ENCODE measurements around the gene FER.

Gene FER

DNA sequence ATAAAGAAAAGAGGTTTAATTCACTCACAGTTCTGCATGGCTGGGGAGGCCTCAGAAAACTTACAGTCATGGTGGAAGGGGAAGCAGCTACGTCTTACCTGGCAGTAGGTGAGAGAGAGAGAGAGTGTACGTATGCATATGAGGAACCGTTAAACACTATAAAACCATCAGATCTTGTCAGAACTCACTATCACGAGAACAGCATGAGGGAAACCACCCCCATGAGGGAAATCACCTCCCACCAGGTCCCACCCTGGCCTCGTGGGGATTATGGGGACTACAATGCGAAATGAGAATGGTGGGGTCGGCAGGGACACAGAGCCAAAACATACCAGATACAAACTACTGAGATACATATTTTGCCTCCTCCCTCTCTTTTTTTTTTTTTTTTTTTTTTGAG lies 10.8 kb upstream of the FER start:
- no peak for TF ChIP-seq CTCF (IDR thresholded peaks at IDR 0.05; ENCODE audit: insufficient read depth, low read length, missing control alignments)
- no peak overlapping the region for H3K4me3 ChIP-seq (ENCODE audit: low read depth, low read length)
- CTCF ChIA-PET, result no interaction called here

DNA sequence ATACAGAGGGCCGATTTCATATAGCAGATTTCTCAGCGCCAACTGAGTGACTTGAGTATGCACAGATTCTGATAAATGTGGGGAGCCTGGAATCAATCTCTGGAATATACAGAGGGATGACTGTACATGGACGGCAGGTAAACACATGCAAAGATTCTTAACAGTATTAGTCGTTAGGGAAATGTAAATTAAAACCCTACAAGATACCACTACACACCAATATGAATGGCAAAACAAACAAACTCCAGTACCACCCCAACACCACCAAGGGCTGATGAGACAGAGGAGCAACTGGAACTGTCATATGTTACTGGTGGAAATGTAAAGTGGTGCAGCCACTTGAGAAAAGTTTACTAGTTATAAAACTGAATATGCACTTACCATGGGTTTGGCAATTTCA lies 8.3 kb upstream of the FER start:
- ChIA-PET CTCF (no interaction called here), POLR2A (no interaction called here)
- no peak overlapping the region for H3K4me3 ChIP-seq (ENCODE audit: low read depth, low read length)
- no peak for DNase-seq (ENCODE audit: low read depth, low spot score)
- TF ChIP-seq CTCF (IDR thresholded peaks at IDR 0.05; ENCODE audit: insufficient read depth, low read length, missing control alignments), result no peak

More for the DNA sequence above, 10.8 kb upstream of the FER start:
- POLR2A ChIA-PET, result no interaction called here
- no peak for DNase-seq (ENCODE audit: low read depth, low spot score)

DNA sequence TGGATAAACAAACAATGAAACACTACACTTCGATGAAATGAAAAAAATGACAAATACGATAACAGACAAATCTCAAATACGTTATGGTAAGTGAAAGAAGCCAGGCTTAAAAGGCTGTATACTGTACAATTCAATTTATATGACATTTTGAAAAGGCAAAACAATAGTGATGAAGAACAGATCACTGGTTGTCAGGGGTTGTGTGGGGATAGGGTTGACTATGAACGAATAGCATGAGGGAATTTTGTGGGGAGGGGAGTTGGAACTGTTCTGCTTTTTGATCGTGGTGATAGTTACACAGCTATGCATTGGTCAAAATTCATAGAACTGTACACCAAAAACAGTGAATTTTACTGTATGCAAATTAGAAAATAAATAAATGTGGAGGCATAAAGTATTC lies 7.8 kb upstream of the FER start:
- TF ChIP-seq CTCF (IDR thresholded peaks at IDR 0.05; ENCODE audit: insufficient read depth, low read length, missing control alignments), result no peak
- H3K4me3 ChIP-seq (ENCODE audit: low read depth, low read length), result no peak overlapping the region
- no peak for DNase-seq (ENCODE audit: low read depth, low spot score)
- POLR2A ChIA-PET, result no interaction called here
- CTCF ChIA-PET, result no interaction called here

DNA sequence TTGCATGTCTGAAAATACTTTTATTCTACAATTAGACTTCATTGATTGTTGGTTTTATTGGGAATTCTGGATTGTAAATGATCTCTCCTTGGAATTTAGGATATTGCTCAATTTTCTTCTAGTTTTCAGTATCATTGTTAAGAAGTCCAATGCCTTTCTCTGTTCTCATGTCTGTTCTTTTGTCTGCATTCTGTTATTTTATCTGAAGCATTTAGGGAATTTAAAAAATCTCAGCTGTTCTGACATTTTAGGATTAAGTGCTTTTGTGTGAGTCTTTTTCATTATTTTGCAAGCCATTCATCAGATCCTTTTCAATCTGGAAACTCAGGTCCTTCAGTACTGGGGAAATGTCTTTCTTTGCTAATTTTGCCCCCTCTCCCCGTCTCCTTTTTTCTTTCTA lies 4.4 kb upstream of the FER start:
- POLR2A ChIA-PET, result no interaction called here
- no peak for TF ChIP-seq CTCF (IDR thresholded peaks at IDR 0.05; ENCODE audit: insufficient read depth, low read length, missing control alignments)
- CTCF ChIA-PET, result no interaction called here
- H3K4me3 ChIP-seq (ENCODE audit: low read depth, low read length), result no peak overlapping the region
- DNase-seq (ENCODE audit: low read depth, low spot score), result no peak

- POLR2A ChIA-PET, result no interaction called here
- DNase-seq (ENCODE audit: low read depth, low spot score), result no peak
- no peak for TF ChIP-seq CTCF (IDR thresholded peaks at IDR 0.05; ENCODE audit: insufficient read depth, low read length, missing control alignments)
- no peak overlapping the region for H3K4me3 ChIP-seq (ENCODE audit: low read depth, low read length)
- CTCF ChIA-PET, result no interaction called here
Observed at GRCh38 chr5:108743846-108744245, 3.9 kb upstream of the FER start.

DNA sequence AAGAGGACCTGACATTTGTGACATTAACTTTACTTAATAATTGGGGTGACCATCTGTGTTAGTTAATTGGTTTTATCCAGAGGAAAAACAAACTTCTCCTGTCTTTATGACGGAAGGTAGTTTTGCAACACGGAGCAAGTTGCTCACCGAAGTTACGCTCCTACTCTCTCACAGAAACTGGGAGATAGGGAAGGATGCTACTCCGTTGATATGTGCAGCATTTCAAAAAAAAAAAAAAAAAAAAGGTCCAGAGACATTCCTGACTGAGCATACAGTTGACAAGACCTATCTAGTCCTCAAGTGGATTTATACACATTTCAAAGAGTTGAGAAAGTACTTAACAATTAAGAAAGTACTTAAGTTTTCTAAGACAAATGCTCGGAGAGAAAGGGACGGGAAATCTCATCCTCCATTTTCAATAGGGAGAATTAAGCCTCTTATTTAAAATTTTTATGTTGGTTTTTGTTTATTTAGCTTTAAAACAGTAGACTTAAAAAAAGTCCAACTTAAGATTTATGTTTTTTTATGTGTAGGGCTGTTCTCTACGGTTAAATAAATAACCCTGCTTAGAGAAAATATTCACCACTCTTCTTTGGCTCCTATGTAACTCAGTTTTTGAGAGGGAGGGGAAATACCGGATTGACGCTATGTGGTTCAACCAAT lies 455 bp upstream of the FER start:
- CTCF ChIA-PET, result no interaction called here
- no peak for DNase-seq (ENCODE audit: low read depth, low spot score)
- H3K4me3 ChIP-seq (ENCODE audit: low read depth, low read length), result peak overlapping the region; percentile 77
- POLR2A ChIA-PET, result no interaction called here
- no peak for TF ChIP-seq CTCF (IDR thresholded peaks at IDR 0.05; ENCODE audit: insufficient read depth, low read length, missing control alignments)
